ENCODE results near the gene PACS1. TPM values are rescaled to one million over a fixed set of nuclear protein-coding genes. Genes with fewer than 3 reads are reported as not detected.

The PACS1 gene
- polyA plus RNA-seq, 1 of the 3 experiments (the other 2 are of a cell fraction), result 37.3 TPM

DNA sequence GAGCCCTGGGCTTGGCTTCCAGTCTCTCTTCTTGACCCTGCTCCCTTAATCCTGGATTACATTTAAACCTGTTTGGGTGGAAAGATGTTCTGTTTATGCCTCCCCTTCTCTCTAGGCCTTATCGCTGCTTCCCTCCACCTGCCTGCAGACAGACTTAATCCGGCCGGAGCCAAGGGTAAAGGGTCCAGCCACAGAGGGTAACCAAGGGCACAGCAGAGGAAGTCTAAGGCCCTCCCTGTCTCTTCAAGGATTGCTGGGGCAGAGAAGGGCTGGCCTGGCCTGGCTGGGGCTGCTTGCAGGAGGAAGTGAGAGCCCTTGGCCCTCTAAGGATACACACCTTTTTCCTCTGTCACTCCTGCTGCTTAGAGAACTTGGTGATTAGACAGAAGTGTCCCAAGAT lies 23.2 kb upstream of the PACS1 start:
- no peak for DNase-seq
- H3K36me3 ChIP-seq (replicated peaks in 1 of 2; ENCODE audit: control insufficient read depth in 1 of 2, insufficient read depth in 2 of 2, low read length in 1 of 2), result peaks cover 0 to 3% of the 10 kb centered on the region in 2 experiments
- no peak overlapping the region for H2AFZ ChIP-seq (ENCODE audit: low read depth)
- peaks cover 12% of the 10 kb centered on the region for H3F3A ChIP-seq (replicated peaks; ENCODE audit: insufficient read depth)
- WGBS (ENCODE audit: low lambda C conversion rate), result 94% methylated on average over 3 of the region's 3 CpGs
- no peak overlapping the region for H3K9ac ChIP-seq
- peaks cover 15 to 43% of the 10 kb centered on the region in 2 experiments; a peak in 2 of 4 replicates for H3K4me1 ChIP-seq (ENCODE audit: control insufficient read depth in 1 of 2, insufficient read depth in 2 of 2, low read depth in 1 of 2, low read length in 1 of 2)
- no peak for TF ChIP-seq NFIC (IDR thresholded peaks at IDR 0.05; ENCODE audit: borderline replicate concordance)
- TF ChIP-seq FOXM1 (IDR thresholded peaks at IDR 0.05; ENCODE audit: low read depth), result no peak
- no peak for TF ChIP-seq FOXJ3 (CRISPR knock-in tag; IDR thresholded peaks at IDR 0.05)
- TF ChIP-seq POLR2AphosphoS5 (IDR thresholded peaks at IDR 0.05; ENCODE audit: low read depth, low read length), result no peak
- CTCF ChIA-PET, result interaction anchor here (1.0 to 5.8 kb wide), 8 partner anchors 8 to 335 kb away, joined by 3 to 46 read pairs (median 6); partner anchors contain the start of genes KAT5 and PACS1
- no peaks in the 10 kb centered on the region for H4K20me1 ChIP-seq (ENCODE audit: insufficient read depth)
- POLR2A ChIA-PET, result no interaction called here
- H3K79me2 ChIP-seq (ENCODE audit: insufficient read depth), result no peaks in the 10 kb centered on the region
- no peak overlapping the region for H3K4me2 ChIP-seq
- H3K9me3 ChIP-seq, result no peaks in the 10 kb centered on the region
- no peaks in the 10 kb centered on the region for H3K9me2 ChIP-seq
- no peaks in the 10 kb centered on the region for H3K27me3 ChIP-seq (ENCODE audit: insufficient read depth)
- no peak overlapping the region for H3K27ac ChIP-seq (ENCODE audit: low read depth in 2 of 2, low read length in 1 of 2)
- H3K4me3 ChIP-seq (ENCODE audit: low read depth in 2 of 2, low read length in 1 of 2), result no peak overlapping the region

DNA sequence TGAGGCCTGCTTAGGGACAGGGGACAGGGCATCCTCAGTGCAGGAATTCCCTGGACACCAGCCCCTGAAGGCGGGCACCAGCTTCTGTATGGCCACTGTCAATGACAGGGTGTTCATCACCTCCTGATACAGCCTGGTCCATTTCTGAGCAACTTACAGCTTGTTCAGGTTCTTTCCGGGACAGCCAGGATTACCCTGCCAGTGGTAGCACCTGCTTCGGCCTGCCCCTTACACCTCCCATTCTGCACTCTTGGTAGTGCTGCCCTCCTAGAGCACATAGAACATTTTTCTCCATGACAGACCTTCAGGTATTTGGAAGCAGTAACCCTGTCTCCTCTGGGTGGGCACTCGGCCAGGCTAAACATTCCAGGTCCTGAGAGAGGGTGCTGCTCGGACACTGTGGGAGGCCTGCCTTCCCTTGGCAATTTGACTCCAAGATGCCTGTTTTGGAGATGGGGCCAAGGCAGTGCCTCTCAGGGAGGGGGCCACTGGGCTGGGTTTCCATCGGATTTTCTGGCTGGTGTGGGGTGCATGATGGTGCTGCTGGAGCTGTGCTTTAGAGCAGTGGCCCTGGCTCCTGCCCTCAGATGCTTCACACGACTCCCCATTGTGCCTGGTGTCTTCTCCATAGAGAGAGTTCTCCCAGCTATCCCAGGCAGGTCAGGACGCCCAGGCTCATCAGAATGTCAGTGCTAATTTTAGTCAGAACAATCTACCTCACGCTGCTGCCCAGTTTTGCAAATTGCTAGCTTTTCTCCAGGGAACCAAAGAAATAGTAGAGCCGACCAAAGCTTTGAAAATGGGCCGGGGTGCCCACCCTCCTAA lies 22.3 kb upstream of the PACS1 start:
- peaks cover 0 to 3% of the 10 kb centered on the region in 2 experiments for H3K36me3 ChIP-seq (replicated peaks in 1 of 2; ENCODE audit: control insufficient read depth in 1 of 2, insufficient read depth in 2 of 2, low read length in 1 of 2)
- peak overlapping the region in 1 of 2 experiments; percentile 59; a peak in 1 of 4 replicates for H3K4me3 ChIP-seq (ENCODE audit: low read depth in 2 of 2, low read length in 1 of 2)
- peaks cover 6% of the 10 kb centered on the region for H3K79me2 ChIP-seq (ENCODE audit: insufficient read depth)
- no peak overlapping the region for H2AFZ ChIP-seq (ENCODE audit: low read depth)
- H3K27me3 ChIP-seq (ENCODE audit: insufficient read depth), result no peaks in the 10 kb centered on the region
- peak overlapping the region; percentile 66; the same call in 1 of the 2 replicates for H3K4me2 ChIP-seq
- peaks cover 12% of the 10 kb centered on the region for H3F3A ChIP-seq (replicated peaks; ENCODE audit: insufficient read depth)
- no peak for TF ChIP-seq RCOR1 (IDR thresholded peaks at IDR 0.05; ENCODE audit: low read length)
- TF ChIP-seq NFIC (IDR thresholded peaks at IDR 0.05; ENCODE audit: borderline replicate concordance), result peak; percentile 35; the same call in 1 of the 2 replicates
- peaks cover 15 to 43% of the 10 kb centered on the region in 2 experiments; a peak in 2 of 4 replicates for H3K4me1 ChIP-seq (ENCODE audit: control insufficient read depth in 1 of 2, insufficient read depth in 2 of 2, low read depth in 1 of 2, low read length in 1 of 2)
- ChIA-PET POLR2A (interaction anchor here (0.6 kb wide), 1 partner anchor 393 kb away, joined by 3 read pairs; no protein-coding TSS in a partner anchor), CTCF (interaction anchor here (0.8 to 5.8 kb wide), 5 partner anchors 20 to 211 kb away, joined by 3 to 46 read pairs (median 5); partner anchors contain the start of gene PACS1)
- H3K9me3 ChIP-seq, result no peaks in the 10 kb centered on the region
- H3K27ac ChIP-seq (ENCODE audit: low read depth in 2 of 2, low read length in 1 of 2), result no peak overlapping the region
- H3K9ac ChIP-seq, result no peak overlapping the region
- no peak for DNase-seq
- no peaks in the 10 kb centered on the region for H3K9me2 ChIP-seq
- 82% methylated on average over 9 of the region's 11 CpGs for WGBS (ENCODE audit: low lambda C conversion rate)
- no peaks in the 10 kb centered on the region for H4K20me1 ChIP-seq (ENCODE audit: insufficient read depth)

DNA sequence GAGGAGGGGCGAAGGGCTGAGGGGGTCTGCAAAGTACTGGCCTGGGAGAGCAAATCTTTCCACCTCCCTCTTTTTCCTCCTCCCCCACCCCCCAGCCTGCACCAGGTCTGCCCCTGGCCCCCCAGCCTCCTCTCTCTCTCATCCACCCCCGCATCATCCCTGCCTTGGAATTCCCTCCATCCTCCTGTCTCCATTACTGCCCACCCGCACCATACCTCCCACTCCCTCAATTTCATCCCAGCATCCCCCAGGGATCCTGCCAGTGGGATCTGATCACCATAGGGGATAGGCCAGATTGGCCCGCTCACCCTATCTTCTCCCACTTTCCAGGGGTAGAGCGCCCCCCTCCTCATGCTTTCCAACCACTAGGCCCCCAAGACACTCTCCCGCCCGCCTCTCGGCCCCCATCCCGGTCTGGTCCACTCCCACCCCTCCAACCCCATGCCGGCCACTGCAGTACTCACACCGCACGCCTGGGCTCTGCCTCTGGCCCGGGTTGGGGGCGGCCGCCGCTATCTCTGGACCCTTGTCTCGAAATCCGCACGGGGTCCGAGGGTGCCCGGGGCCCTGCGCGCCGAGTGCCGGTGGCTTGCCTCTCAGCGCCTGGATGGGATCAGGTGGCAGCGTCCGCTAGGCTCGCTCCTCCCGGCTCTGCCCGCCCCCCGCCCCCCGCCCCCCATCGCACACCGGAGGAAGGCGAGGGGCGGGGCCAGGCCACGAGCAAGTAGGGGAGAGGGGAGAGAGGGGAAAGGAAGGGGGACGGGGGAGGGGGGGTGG lies 21.3 kb upstream of the PACS1 start, which contains the start of gene GAL3ST3:
Gene GAL3ST3 (minus strand): TSS at position 615 of the 777 bp plus-strand sequence. CDS start 3,746 bp downstream, outside the sequence.
- Histone ChIP-seq H3K9me2 (no peaks in the 10 kb centered on the region), H3K9ac (no peak within 1 kb of the TSS), H3K27ac (ENCODE audit: low read depth in 2 of 2, low read length in 1 of 2) (peak within 1 kb of the TSS in 1 of 2 experiments; percentile 73; a peak in 1 of 4 replicates), H4K20me1 (ENCODE audit: insufficient read depth) (no peaks in the 10 kb centered on the region), H3K4me2 (peak within 1 kb of the TSS; percentile 66), H3K36me3 (replicated peaks in 1 of 2; ENCODE audit: control insufficient read depth in 1 of 2, insufficient read depth in 2 of 2, low read length in 1 of 2) (peaks cover 3 to 4% of the 10 kb centered on the region in 2 experiments), H3K4me1 (ENCODE audit: control insufficient read depth in 1 of 2, insufficient read depth in 2 of 2, low read depth in 1 of 2, low read length in 1 of 2) (peaks cover 15 to 50% of the 10 kb centered on the region in 2 experiments; a peak in 2 of 4 replicates), H3K9me3 (no peaks in the 10 kb centered on the region), H3K79me2 (ENCODE audit: insufficient read depth) (peaks cover 16% of the 10 kb centered on the region), H3K27me3 (ENCODE audit: insufficient read depth) (no peaks in the 10 kb centered on the region), H3F3A (replicated peaks; ENCODE audit: insufficient read depth) (peaks cover 12% of the 10 kb centered on the region), H2AFZ (ENCODE audit: low read depth) (no peak within 1 kb of the TSS), H3K4me3 (ENCODE audit: low read depth in 2 of 2, low read length in 1 of 2) (peak within 1 kb of the TSS; percentile 43 to 59; a peak in 2 of 4 replicates)
- 35% methylated on average over 39 of the region's 39 CpGs for WGBS (ENCODE audit: low lambda C conversion rate)
- DNase-seq, result peak; percentile 90
- CTCF ChIA-PET, result interaction anchor here (1.2 to 5.8 kb wide), 5 partner anchors 20 to 173 kb away, joined by 3 to 46 read pairs (median 19); partner anchors contain the start of gene PACS1
- POLR2A ChIA-PET, result no interaction called here
- no peak for TF ChIP-seq SMC3 (IDR thresholded peaks at IDR 0.05; ENCODE audit: low read depth, low read length)
- peak; percentile 39; the same call in 1 of the 2 replicates for TF ChIP-seq TAF1 (IDR thresholded peaks at IDR 0.05; ENCODE audit: borderline replicate concordance, low read depth, low read length)
- no peak for TF ChIP-seq RAD21 (IDR thresholded peaks at IDR 0.05; ENCODE audit: low read length)
- TF ChIP-seq NRF1 (IDR thresholded peaks at IDR 0.05; ENCODE audit: low read depth, low read length), result no peak
- no peak for TF ChIP-seq EP300 (IDR thresholded peaks at IDR 0.05; ENCODE audit: borderline replicate concordance in 1 of 2, low read depth in 1 of 2, low read length in 1 of 2)
- TF ChIP-seq RCOR1 (IDR thresholded peaks at IDR 0.05; ENCODE audit: low read length), result no peak
- TF ChIP-seq MXI1 (IDR thresholded peaks at IDR 0.05; ENCODE audit: low read depth, low read length), result peak; percentile 21; the same call in 1 of the 2 replicates
- TF ChIP-seq TCF12 (IDR thresholded peaks at IDR 0.05), result no peak
- TF ChIP-seq FOXM1 (IDR thresholded peaks at IDR 0.05; ENCODE audit: low read depth), result no peak
- TF ChIP-seq SIN3A (IDR thresholded peaks at IDR 0.05; ENCODE audit: borderline replicate concordance, low read depth, low read length), result no peak

All from SK-N-SH (cell line).